HepG2 (cell line): ENCODE measurements around the gene ZC3H7B. TPM values are rescaled to one million over a fixed set of nuclear protein-coding genes. Genes with fewer than 3 reads are reported as not detected.

ENCODE experiments used
- AKAP8 ChIP-seq: sonication (generic); formaldehyde crosslinking; IDR thresholded peaks from 2 replicates; pipeline ENCODE4 v1.5.1; 2020; ENCODE audit warnings: mild to moderate bottlenecking, missing genetic modification reagents
- CC2D1A ChIP-seq: sonication (generic); formaldehyde crosslinking; IDR thresholded peaks from 2 replicates; pipeline ENCODE4 v1.8.1; 2023; ENCODE audit warnings: mild to moderate bottlenecking, missing genetic modification reagents
- FOXK1 ChIP-seq: sonication (generic); formaldehyde crosslinking; IDR thresholded peaks from 2 replicates; pipeline ENCODE4 v1.4.0; 2020; ENCODE audit warnings: low read depth, missing genetic modification reagents, borderline replicate concordance
- GFI1 ChIP-seq: sonication (generic); formaldehyde crosslinking; IDR thresholded peaks from 2 replicates; pipeline ENCODE4 v1.5.0; 2020; ENCODE audit warnings: missing genetic modification reagents, mild to moderate bottlenecking, borderline replicate concordance
- GPN1 ChIP-seq: sonication (generic); formaldehyde crosslinking; IDR thresholded peaks from 2 replicates; pipeline ENCODE4 v1.5.1; 2020; ENCODE audit warnings: missing genetic modification reagents, borderline replicate concordance
- HNF4A ChIP-seq: sonication (generic); formaldehyde crosslinking; IDR thresholded peaks from 2 replicates; pipeline ENCODE4 v1.4.0; 2020; ENCODE audit warnings: missing genetic modification reagents
- HOXA3 ChIP-seq: sonication (generic); formaldehyde crosslinking; IDR thresholded peaks from 2 replicates; pipeline ENCODE4 v1.5.0; 2020; ENCODE audit warnings: missing genetic modification reagents
- KAT2B ChIP-seq: fragments of 150-350 bp; IDR thresholded peaks from 2 replicates; pipeline ENCODE4 v1.6.1; 2014; ENCODE audit warnings: low read depth, low read length, borderline replicate concordance
- MEIS1 ChIP-seq: sonication (generic); formaldehyde crosslinking; IDR thresholded peaks from 2 replicates; pipeline ENCODE4 v1.9.0; 2021; ENCODE audit warnings: mild to moderate bottlenecking, missing genetic modification reagents, moderate library complexity, borderline replicate concordance
- NFKBIZ ChIP-seq: IDR thresholded peaks from 2 replicates; pipeline ENCODE4 v1.6.1; 2018; ENCODE audit warnings: missing genetic modification reagents, missing compliant biosample characterization
- NKX3-1 ChIP-seq: sonication (generic); formaldehyde crosslinking; IDR thresholded peaks from 2 replicates; pipeline ENCODE4 v1.5.0; 2020; ENCODE audit warnings: missing genetic modification reagents
- NR2F1 ChIP-seq, 2 experiments: fragments of 450-650 bp in 1 of 2; formaldehyde crosslinking in 1 of 2; IDR thresholded peaks; 2 replicates each; pipeline versions ENCODE4 v1.5.0 to v1.6.1; 2016 to 2020; ENCODE audit warnings: mild to moderate bottlenecking in 1 of 2, missing compliant biosample characterization in 1 of 2, missing genetic modification reagents in 1 of 2, moderate library complexity in 1 of 2
- PPARG ChIP-seq: conservative IDR thresholded peaks from 2 replicates; pipeline ENCODE4 v1.6.1; 2016; ENCODE audit warnings: missing biosample characterization, missing genetic modification reagents
- SATB2 ChIP-seq: sonication (generic); formaldehyde crosslinking; IDR thresholded peaks from 2 replicates; pipeline ENCODE4 v1.5.0; 2020; ENCODE audit warnings: missing genetic modification reagents
- SIN3B ChIP-seq: fragments of 150-350 bp; IDR thresholded peaks from 2 replicates; pipeline ENCODE4 v1.6.1; 2014; ENCODE audit warnings: low read length
- TBX2 ChIP-seq: sonication (generic); formaldehyde crosslinking; IDR thresholded peaks from 2 replicates; pipeline ENCODE4 v1.5.0; 2020; ENCODE audit warnings: missing genetic modification reagents, mild to moderate bottlenecking, borderline replicate concordance
- TP53 ChIP-seq: sonication (generic); formaldehyde crosslinking; conservative IDR thresholded peaks from 2 replicates; pipeline ENCODE4 v1.4.0; 2020; ENCODE audit warnings: missing genetic modification reagents
- ZMAT3 ChIP-seq: sonication (generic); formaldehyde crosslinking; conservative IDR thresholded peaks from 2 replicates; pipeline ENCODE4 v1.7.0; 2021; ENCODE audit warnings: missing genetic modification reagents
- ZNF468 ChIP-seq: sonication (generic); formaldehyde crosslinking; IDR thresholded peaks from 2 replicates; pipeline ENCODE4 v1.8.0; 2022; ENCODE audit warnings: mild to moderate bottlenecking, moderate library complexity, missing genetic modification reagents
- ZNF713 ChIP-seq: sonication (generic); formaldehyde crosslinking; IDR thresholded peaks from 2 replicates; pipeline ENCODE4 v1.4.0; 2020; ENCODE audit warnings: mild to moderate bottlenecking, missing genetic modification reagents
- polyA plus RNA-seq, 8 experiments: library from polyadenylated mRNA; depleted of rRNA in 3 of 8; stranded (reverse) in 7 of 8; unstranded in 1 of 8; fragments of >200 nt; fragmentation: Illumina TruSeq in 4 of 8; extraction: Trizol in 4 of 8; gene quantifications; 2 replicates each; pipeline versions ENCODE4 v1.2.1 to v1.2.3, GENCODE V29; 2011 to 2016; ENCODE audit warnings: low read depth in 4 of 8, missing spikeins in 1 of 8, mixed read lengths in 1 of 8; ENCODE audit not compliant: insufficient read depth in 1 of 8
- total RNA-seq, 5 experiments: library from RNA; depleted of rRNA; stranded (reverse); fragments of >200 nt; fragmentation: Illumina TruSeq; extraction: Trizol; gene quantifications; 2 replicates each; pipeline ENCODE4 v1.2.3, GENCODE V29; 2016; ENCODE audit warnings: low read depth in 1 of 5
- TF ChIP-seq, protein P1 (sequence below): sonication (generic); formaldehyde crosslinking; IDR thresholded peaks from 2 replicates; pipeline ENCODE4 v1.8.0; 2022; ENCODE audit warnings: missing genetic modification reagents, mild to moderate bottlenecking, borderline replicate concordance
- TF ChIP-seq, protein P2 (sequence below): sonication (generic); formaldehyde crosslinking; IDR thresholded peaks from 2 replicates; pipeline ENCODE4 v1.5.0; 2020; ENCODE audit warnings: mild to moderate bottlenecking, missing genetic modification reagents
- TF ChIP-seq, protein P3 (sequence below): sonication (generic); formaldehyde crosslinking; conservative IDR thresholded peaks from 2 replicates; pipeline ENCODE4 v1.4.0; 2020; ENCODE audit warnings: mild to moderate bottlenecking, missing genetic modification reagents, moderate library complexity
- TF ChIP-seq, protein P4 (sequence below): sonication (generic); formaldehyde crosslinking; IDR thresholded peaks from 2 replicates; pipeline ENCODE4 v1.5.0; 2020; ENCODE audit warnings: mild to moderate bottlenecking, missing genetic modification reagents

The ZC3H7B gene
- total and polyA plus RNA-seq, 2 of the 13 experiments (the other 11 are each of a cell fraction or from before 2014, with no cell fraction given), result 26.4 to 37.2 TPM

DNA sequence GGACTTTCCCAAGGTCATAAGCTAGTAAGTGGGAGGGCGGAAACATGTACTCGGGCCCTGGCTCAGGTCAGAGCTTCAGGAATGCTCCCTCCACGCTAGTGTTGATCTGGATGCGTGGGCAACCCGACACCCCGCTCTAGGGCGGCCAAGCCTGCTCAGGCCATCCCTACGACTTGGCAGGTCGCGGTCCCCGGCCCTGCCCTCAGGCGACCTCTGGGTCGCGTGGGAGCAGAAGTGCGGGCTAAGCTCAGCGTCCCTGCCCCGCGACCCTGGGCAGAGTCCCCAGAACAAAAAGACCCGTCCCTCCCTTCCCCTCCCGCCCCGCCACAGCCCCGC is 79.6 kb downstream of the ZC3H7B start (continued):
- TF ChIP-seq, protein P1, sequence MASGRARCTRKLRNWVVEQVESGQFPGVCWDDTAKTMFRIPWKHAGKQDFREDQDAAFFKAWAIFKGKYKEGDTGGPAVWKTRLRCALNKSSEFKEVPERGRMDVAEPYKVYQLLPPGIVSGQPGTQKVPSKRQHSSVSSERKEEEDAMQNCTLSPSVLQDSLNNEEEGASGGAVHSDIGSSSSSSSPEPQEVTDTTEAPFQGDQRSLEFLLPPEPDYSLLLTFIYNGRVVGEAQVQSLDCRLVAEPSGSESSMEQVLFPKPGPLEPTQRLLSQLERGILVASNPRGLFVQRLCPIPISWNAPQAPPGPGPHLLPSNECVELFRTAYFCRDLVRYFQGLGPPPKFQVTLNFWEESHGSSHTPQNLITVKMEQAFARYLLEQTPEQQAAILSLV (CRISPR knock-in tag), result peak; percentile 73; the same call in 1 of the 2 replicates
- TF ChIP-seq ZNF713 (no peak), GFI1 (CRISPR knock-in tag) (no peak), AKAP8 (CRISPR knock-in tag) (peak; percentile 70; the same call in 1 of the 2 replicates), FOXK1 (CRISPR knock-in tag) (peak; percentile 38; the same call in 1 of the 2 replicates), TBX2 (CRISPR knock-in tag) (peak; percentile 56; the same call in 1 of the 2 replicates), TP53 (CRISPR knock-in tag) (no peak), HNF4A (CRISPR knock-in tag) (peak; percentile 65), PPARG (CRISPR knock-in tag) (no peak), SIN3B (0 out of 2 replicates have a peak, but pooled peaks have one; percentile 19), NKX3-1 (CRISPR knock-in tag) (no peak), ZMAT3 (CRISPR knock-in tag) (peak; percentile 26; the same call in 1 of the 2 replicates), ZNF468 (no peak), NFKBIZ (CRISPR knock-in tag) (peak; percentile 47; the same call in 1 of the 2 replicates), GPN1 (no peak), HOXA3 (CRISPR knock-in tag) (peak; percentile 24; the same call in 1 of the 2 replicates), SATB2 (CRISPR knock-in tag) (no peak), NR2F1 (CRISPR knock-in tag; IDR thresholded peaks at IDR 0.05) (peak in 1 of 2 experiments; percentile 78; a peak in 2 of 4 replicates), KAT2B (no peak), CC2D1A (no peak), MEIS1 (CRISPR knock-in tag) (peak; percentile 82; the same call in 1 of the 2 replicates)
- TF ChIP-seq, protein P2, sequence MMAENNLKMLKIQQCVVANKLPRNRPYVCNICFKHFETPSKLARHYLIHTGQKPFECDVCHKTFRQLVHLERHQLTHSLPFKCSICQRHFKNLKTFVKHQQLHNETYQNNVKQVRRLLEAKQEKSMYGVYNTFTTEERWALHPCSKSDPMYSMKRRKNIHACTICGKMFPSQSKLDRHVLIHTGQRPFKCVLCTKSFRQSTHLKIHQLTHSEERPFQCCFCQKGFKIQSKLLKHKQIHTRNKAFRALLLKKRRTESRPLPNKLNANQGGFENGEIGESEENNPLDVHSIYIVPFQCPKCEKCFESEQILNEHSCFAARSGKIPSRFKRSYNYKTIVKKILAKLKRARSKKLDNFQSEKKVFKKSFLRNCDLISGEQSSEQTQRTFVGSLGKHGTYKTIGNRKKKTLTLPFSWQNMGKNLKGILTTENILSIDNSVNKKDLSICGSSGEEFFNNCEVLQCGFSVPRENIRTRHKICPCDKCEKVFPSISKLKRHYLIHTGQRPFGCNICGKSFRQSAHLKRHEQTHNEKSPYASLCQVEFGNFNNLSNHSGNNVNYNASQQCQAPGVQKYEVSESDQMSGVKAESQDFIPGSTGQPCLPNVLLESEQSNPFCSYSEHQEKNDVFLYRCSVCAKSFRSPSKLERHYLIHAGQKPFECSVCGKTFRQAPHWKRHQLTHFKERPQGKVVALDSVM (CRISPR knock-in tag), result no peak
- TF ChIP-seq, protein P3, sequence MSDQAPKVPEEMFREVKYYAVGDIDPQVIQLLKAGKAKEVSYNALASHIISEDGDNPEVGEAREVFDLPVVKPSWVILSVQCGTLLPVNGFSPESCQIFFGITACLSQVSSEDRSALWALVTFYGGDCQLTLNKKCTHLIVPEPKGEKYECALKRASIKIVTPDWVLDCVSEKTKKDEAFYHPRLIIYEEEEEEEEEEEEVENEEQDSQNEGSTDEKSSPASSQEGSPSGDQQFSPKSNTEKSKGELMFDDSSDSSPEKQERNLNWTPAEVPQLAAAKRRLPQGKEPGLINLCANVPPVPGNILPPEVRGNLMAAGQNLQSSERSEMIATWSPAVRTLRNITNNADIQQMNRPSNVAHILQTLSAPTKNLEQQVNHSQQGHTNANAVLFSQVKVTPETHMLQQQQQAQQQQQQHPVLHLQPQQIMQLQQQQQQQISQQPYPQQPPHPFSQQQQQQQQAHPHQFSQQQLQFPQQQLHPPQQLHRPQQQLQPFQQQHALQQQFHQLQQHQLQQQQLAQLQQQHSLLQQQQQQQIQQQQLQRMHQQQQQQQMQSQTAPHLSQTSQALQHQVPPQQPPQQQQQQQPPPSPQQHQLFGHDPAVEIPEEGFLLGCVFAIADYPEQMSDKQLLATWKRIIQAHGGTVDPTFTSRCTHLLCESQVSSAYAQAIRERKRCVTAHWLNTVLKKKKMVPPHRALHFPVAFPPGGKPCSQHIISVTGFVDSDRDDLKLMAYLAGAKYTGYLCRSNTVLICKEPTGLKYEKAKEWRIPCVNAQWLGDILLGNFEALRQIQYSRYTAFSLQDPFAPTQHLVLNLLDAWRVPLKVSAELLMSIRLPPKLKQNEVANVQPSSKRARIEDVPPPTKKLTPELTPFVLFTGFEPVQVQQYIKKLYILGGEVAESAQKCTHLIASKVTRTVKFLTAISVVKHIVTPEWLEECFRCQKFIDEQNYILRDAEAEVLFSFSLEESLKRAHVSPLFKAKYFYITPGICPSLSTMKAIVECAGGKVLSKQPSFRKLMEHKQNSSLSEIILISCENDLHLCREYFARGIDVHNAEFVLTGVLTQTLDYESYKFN (CRISPR knock-in tag), result peak; percentile 17; the same call in 1 of the 2 replicates
- TF ChIP-seq, protein P4, sequence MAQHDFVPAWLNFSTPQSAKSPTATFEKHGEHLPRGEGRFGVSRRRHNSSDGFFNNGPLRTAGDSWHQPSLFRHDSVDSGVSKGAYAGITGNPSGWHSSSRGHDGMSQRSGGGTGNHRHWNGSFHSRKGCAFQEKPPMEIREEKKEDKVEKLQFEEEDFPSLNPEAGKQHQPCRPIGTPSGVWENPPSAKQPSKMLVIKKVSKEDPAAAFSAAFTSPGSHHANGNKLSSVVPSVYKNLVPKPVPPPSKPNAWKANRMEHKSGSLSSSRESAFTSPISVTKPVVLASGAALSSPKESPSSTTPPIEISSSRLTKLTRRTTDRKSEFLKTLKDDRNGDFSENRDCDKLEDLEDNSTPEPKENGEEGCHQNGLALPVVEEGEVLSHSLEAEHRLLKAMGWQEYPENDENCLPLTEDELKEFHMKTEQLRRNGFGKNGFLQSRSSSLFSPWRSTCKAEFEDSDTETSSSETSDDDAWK (CRISPR knock-in tag), result no peak
